Astrocyte of the spinal cord (primary cell): ENCODE measurements around the gene ALDH7A1.

Source experiments
- DNase-seq: peaks from one replicate; pipeline ENCODE4 v3.0.0; 2011; ENCODE audit warnings: low read depth, low spot score
- H3K4me3 ChIP-seq: 2 replicates; pipeline ENCODE4 v1.5.1; 2011; ENCODE audit warnings: low read depth, mild to moderate bottlenecking, low read length, moderate library complexity
- CTCF ChIP-seq: IDR thresholded peaks from 2 replicates; pipeline ENCODE4 v1.5.1; 2012; ENCODE audit warnings: low read depth, mild to moderate bottlenecking, low read length, inconsistent platforms
- in situ Hi-C: cut with HindIII; loops from 2 replicates; pipeline ENCODE4 v1.10.0; 2017; ENCODE audit warnings: low sequenced_read_pairs

The ALDH7A1 gene

GRCh38 chr5:126508251-126508961 lies 86.6 kb downstream of the ALDH7A1 start:
- no peak overlapping the region for H3K4me3 ChIP-seq
- TF ChIP-seq CTCF: no peak
- in situ Hi-C loops: no loop called here
- no peak for DNase-seq

- in situ Hi-C loops: no loop called here
- no peak for TF ChIP-seq CTCF
- no peak overlapping the region for H3K4me3 ChIP-seq
- no peak for DNase-seq
Observed at GRCh38 chr5:126506079-126506478, 88.9 kb downstream of the ALDH7A1 start.

GRCh38 chr5:126503602-126504104 lies 91.4 kb downstream of the ALDH7A1 start:
- no peak for TF ChIP-seq CTCF
- no peak overlapping the region for H3K4me3 ChIP-seq
- peak; percentile 31 for DNase-seq
- in situ Hi-C loops: no loop called here

GRCh38 chr5:126501448-126501847 lies 93.6 kb downstream of the ALDH7A1 start:
- H3K4me3 ChIP-seq: no peak overlapping the region
- no peak for DNase-seq
- TF ChIP-seq CTCF: no peak
- in situ Hi-C loops: no loop called here

GRCh38 chr5:126499853-126500342 lies 95.1 kb downstream of the ALDH7A1 start:
- TF ChIP-seq CTCF: peak; percentile 55
- no peak overlapping the region for H3K4me3 ChIP-seq
- DNase-seq: no peak
- in situ Hi-C loops: no loop called here

GRCh38 chr5:126499278-126499677 lies 95.7 kb downstream of the ALDH7A1 start:
- no peak for DNase-seq
- no peak for TF ChIP-seq CTCF
- in situ Hi-C loops: no loop called here
- H3K4me3 ChIP-seq: no peak overlapping the region
